ENCODE data around the gene TTLL6. TPM values are rescaled to one million over a fixed set of nuclear protein-coding genes. Genes with fewer than 3 reads are reported as not detected.

The TTLL6 gene
- total and polyA plus RNA-seq, 2 experiments from 2014 or later = 0.30 TPM; not detected in 1

DNA sequence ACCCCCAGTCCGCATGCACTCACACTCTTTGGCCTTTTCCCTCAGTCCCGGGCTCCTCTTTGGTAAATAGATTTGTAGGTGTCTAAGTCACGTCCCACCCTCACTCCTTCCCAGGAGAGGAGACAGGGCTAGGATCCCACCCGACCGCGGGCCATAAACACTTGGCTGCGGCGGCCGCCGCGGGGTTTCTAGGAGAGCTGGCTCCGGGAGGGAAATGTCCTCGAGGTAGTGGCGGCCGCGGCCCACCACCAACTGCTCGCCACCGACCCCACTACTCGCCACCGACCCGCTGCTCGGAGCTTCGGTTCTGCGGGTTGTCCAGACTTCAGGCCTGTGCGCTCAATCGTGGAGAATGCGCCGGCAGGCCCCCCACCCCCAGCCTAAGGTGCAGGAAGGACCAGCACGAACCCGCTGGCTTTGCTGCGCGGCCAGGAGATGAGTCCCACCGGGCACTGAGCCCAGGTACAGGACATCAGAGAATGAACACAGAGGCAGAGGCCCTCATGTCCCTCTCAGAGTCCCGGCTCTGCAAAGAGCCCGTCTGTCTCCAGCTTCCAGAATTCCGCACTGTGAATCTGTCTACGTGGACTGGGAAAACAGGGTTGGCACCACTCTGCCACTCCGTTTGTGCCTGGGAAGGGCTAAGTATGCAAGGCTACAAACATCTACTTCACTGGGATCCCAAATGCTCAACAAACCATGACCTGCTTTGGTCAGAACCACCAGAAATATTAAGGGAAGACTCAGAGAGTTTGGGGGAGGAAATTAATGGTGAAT, 91.6 kb downstream of the TTLL6 start:
- DNase-seq (ENCODE audit: low spot score) = no peak
- Histone ChIP-seq H4K20me1 (ENCODE audit: insufficient read depth, poor library complexity, severe bottlenecking) (no peaks in the 10 kb centered on the region), H3K27ac (no peak overlapping the region), H3K4me2 (peak overlapping the region; percentile 55), H3K27me3 (peaks cover 99% of the 10 kb centered on the region), H3K4me3 (no peak overlapping the region), H3K36me3 (replicated peaks; ENCODE audit: insufficient read depth, low read depth) (no peaks in the 10 kb centered on the region), H3K79me2 (no peaks in the 10 kb centered on the region), H3K4me1 (ENCODE audit: insufficient read depth) (peaks cover 2% of the 10 kb centered on the region), H2AFZ (no peak overlapping the region), H3K9me3 (ENCODE audit: low read depth) (no peaks in the 10 kb centered on the region), H3K9me2 (replicated peaks; ENCODE audit: insufficient read depth) (no peaks in the 10 kb centered on the region)
- WGBS (ENCODE audit: low lambda C conversion rate, missing lambda C conversion rate) = 15% methylated on average over 38 of the region's 38 CpGs
- TF ChIP-seq EZH2 (IDR thresholded peaks at IDR 0.05; ENCODE audit: borderline replicate concordance) (peak; percentile 94), EZH2phosphoT487 (IDR thresholded peaks at IDR 0.05; ENCODE audit: low read depth, severe bottlenecking, unreplicated experiment) (peak; percentile 81)
- TF ChIP-seq, protein P1, sequence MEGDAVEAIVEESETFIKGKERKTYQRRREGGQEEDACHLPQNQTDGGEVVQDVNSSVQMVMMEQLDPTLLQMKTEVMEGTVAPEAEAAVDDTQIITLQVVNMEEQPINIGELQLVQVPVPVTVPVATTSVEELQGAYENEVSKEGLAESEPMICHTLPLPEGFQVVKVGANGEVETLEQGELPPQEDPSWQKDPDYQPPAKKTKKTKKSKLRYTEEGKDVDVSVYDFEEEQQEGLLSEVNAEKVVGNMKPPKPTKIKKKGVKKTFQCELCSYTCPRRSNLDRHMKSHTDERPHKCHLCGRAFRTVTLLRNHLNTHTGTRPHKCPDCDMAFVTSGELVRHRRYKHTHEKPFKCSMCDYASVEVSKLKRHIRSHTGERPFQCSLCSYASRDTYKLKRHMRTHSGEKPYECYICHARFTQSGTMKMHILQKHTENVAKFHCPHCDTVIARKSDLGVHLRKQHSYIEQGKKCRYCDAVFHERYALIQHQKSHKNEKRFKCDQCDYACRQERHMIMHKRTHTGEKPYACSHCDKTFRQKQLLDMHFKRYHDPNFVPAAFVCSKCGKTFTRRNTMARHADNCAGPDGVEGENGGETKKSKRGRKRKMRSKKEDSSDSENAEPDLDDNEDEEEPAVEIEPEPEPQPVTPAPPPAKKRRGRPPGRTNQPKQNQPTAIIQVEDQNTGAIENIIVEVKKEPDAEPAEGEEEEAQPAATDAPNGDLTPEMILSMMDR (IDR thresholded peaks at IDR 0.05; ENCODE audit: poor library complexity) = no peak

DNA sequence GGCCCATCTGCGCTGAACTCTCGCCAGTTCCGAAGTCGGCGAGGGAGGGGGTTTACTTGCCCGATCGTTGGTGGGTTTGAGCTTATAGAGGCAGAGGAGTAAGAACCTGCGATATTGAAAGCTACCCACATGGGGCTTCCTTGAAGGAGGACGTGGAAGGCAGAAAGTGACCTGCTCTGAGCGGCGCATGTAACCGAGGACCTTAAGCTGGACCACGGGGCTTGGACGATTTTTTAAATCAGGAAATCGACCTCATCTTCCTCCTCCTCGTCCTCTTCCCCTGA, 92.1 kb downstream of the TTLL6 start:
- no peaks in the 10 kb centered on the region for H3K79me2 ChIP-seq
- no peaks in the 10 kb centered on the region for H4K20me1 ChIP-seq (ENCODE audit: insufficient read depth, poor library complexity, severe bottlenecking)
- H3K4me2 ChIP-seq = peak overlapping the region; percentile 55
- H3K27ac ChIP-seq = no peak overlapping the region
- no peak overlapping the region for H3K4me3 ChIP-seq
- TF ChIP-seq, protein P1 (IDR thresholded peaks at IDR 0.05; ENCODE audit: poor library complexity) = no peak
- TF ChIP-seq EZH2 (IDR thresholded peaks at IDR 0.05; ENCODE audit: borderline replicate concordance) = no peak
- TF ChIP-seq EZH2phosphoT487 (IDR thresholded peaks at IDR 0.05; ENCODE audit: low read depth, severe bottlenecking, unreplicated experiment) = no peak
- peaks cover 99% of the 10 kb centered on the region for H3K27me3 ChIP-seq
- H3K9me2 ChIP-seq (replicated peaks; ENCODE audit: insufficient read depth) = no peaks in the 10 kb centered on the region
- DNase-seq (ENCODE audit: low spot score) = no peak
- 14% methylated on average over 16 of the region's 16 CpGs for WGBS (ENCODE audit: low lambda C conversion rate, missing lambda C conversion rate)
- peaks cover 2% of the 10 kb centered on the region for H3K4me1 ChIP-seq (ENCODE audit: insufficient read depth)
- no peaks in the 10 kb centered on the region for H3K9me3 ChIP-seq (ENCODE audit: low read depth)
- no peaks in the 10 kb centered on the region for H3K36me3 ChIP-seq (replicated peaks; ENCODE audit: insufficient read depth, low read depth)
- no peak overlapping the region for H2AFZ ChIP-seq

DNA sequence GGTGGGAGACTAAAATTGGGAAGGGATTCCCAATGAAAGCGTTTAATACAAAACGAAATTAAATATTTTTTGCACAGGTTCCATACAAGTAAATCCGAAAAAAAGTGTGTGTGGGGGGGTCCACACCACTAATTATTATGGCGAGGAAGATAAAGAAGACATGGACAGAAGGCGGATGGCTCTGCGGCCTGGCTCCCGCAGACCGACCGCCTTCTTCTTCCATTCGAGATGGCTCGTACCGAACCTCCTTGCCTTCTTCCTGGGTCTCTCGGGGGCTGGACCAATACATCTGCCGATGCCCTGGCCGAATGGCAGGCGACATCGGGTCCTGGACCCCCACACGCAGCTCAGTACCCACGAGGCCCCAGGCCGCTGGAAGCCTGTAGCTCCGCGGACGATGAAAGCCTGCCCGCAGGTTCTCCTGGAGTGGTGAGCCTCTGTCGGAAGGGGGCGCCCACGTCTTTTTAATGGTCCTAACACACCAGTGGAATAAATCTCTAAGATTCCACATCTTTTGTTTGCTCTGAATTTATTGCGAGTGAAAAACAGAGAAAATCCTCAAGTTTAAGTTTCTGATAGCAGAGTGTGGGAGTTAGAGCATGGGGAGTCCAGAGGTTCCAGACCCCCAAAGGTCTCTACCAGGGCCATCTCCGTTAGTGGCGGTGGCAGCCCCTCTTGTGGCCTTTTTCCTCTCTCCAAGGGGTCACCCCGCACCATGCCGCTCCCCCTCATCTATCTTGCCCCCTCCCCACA, 92.6 kb downstream of the TTLL6 start:
- TF ChIP-seq EZH2 (IDR thresholded peaks at IDR 0.05; ENCODE audit: borderline replicate concordance) = no peak
- TF ChIP-seq, protein P1 (IDR thresholded peaks at IDR 0.05; ENCODE audit: poor library complexity) = peak; percentile 83
- DNase-seq (ENCODE audit: low spot score) = peak; percentile 91
- no peaks in the 10 kb centered on the region for H4K20me1 ChIP-seq (ENCODE audit: insufficient read depth, poor library complexity, severe bottlenecking)
- H3K36me3 ChIP-seq (replicated peaks; ENCODE audit: insufficient read depth, low read depth) = no peaks in the 10 kb centered on the region
- H3K4me1 ChIP-seq (ENCODE audit: insufficient read depth) = peaks cover 4% of the 10 kb centered on the region
- no peak overlapping the region for H2AFZ ChIP-seq
- no peaks in the 10 kb centered on the region for H3K9me2 ChIP-seq (replicated peaks; ENCODE audit: insufficient read depth)
- no peaks in the 10 kb centered on the region for H3K79me2 ChIP-seq
- H3K4me3 ChIP-seq = no peak overlapping the region
- H3K27ac ChIP-seq = no peak overlapping the region
- no peaks in the 10 kb centered on the region for H3K9me3 ChIP-seq (ENCODE audit: low read depth)
- H3K27me3 ChIP-seq = peaks cover 99% of the 10 kb centered on the region
- WGBS (ENCODE audit: low lambda C conversion rate, missing lambda C conversion rate) = 16% methylated on average over 28 of the region's 32 CpGs
- peak overlapping the region; percentile 55 for H3K4me2 ChIP-seq
